Loucy (cell line): ENCODE measurements around the gene ZNF613.
A peak's percentile ranks its signal among the peaks of the same experiment; 100 is the strongest.
"Not testable (repeated sequence)": the region's sequence is repeated elsewhere in the genome, so short reads cannot be mapped to it uniquely, and the experiment has no call there.

Experiments
- H2AFZ ChIP-seq: fragments of 200-600 bp; sonication (generic); 2 replicates; pipeline ENCODE4 v1.6.0; 2016; ENCODE audit warnings: antibody characterized with exemption, mild to moderate bottlenecking, low read length, moderate library complexity
- H3F3A ChIP-seq: fragments of 200-600 bp; 2 replicates; pipeline ENCODE4 v1.6.0; 2016; ENCODE audit warnings: antibody characterized with exemption, low read depth, mild to moderate bottlenecking
- H3K27me3 ChIP-seq: fragments of 200-600 bp; sonication (generic); 2 replicates; pipeline ENCODE4 v1.6.1; 2014; ENCODE audit warnings: low read length, mild to moderate bottlenecking; ENCODE audit not compliant: insufficient read depth, poor library complexity, severe bottlenecking
- H3K36me3 ChIP-seq: fragments of 200-600 bp; sonication (generic); 2 replicates; pipeline ENCODE4 v1.6.1; 2016; ENCODE audit warnings: low read length; ENCODE audit not compliant: insufficient read depth
- H3K4me1 ChIP-seq: fragments of 200-600 bp; sonication (generic); 2 replicates; pipeline ENCODE4 v1.5.1; 2014; ENCODE audit warnings: low read length, mild to moderate bottlenecking; ENCODE audit not compliant: insufficient read depth, poor library complexity, severe bottlenecking
- H3K4me2 ChIP-seq: fragments of 200-600 bp; sonication (generic); 2 replicates; pipeline ENCODE4 v1.6.0; 2014; ENCODE audit warnings: antibody characterized with exemption, low read length, low read depth, mild to moderate bottlenecking; ENCODE audit not compliant: poor library complexity, severe bottlenecking
- H3K4me3 ChIP-seq: fragments of 200-600 bp; sonication (generic); 2 replicates; pipeline ENCODE4 v1.5.1; 2014; ENCODE audit warnings: low read length, mild to moderate bottlenecking, mixed read lengths; ENCODE audit not compliant: poor library complexity, severe bottlenecking
- H3K79me2 ChIP-seq: fragments of 200-600 bp; sonication (generic); 2 replicates; pipeline ENCODE4 v1.6.1; 2014; ENCODE audit warnings: low read length; ENCODE audit not compliant: insufficient read depth
- H3K9ac ChIP-seq: fragments of 200-600 bp; sonication (generic); 2 replicates; pipeline ENCODE4 v1.6.0; 2014; ENCODE audit warnings: mild to moderate bottlenecking, low read depth, low read length, moderate library complexity; ENCODE audit not compliant: poor library complexity, severe bottlenecking
- H3K9me2 ChIP-seq: fragments of 200-600 bp; sonication (generic); replicated peaks from 2 replicates; pipeline ENCODE4 v1.6.1; 2016; ENCODE audit warnings: low read depth, low read length, mixed read lengths
- H3K9me3 ChIP-seq: fragments of 200-600 bp; sonication (generic); 2 replicates; pipeline ENCODE4 v1.6.1; 2014; ENCODE audit warnings: mild to moderate bottlenecking, antibody characterized with exemption, low read length, low read depth; ENCODE audit not compliant: insufficient read depth
- H4K20me1 ChIP-seq: fragments of 200-600 bp; sonication (generic); 2 replicates; pipeline ENCODE4 v1.6.0; 2014; ENCODE audit warnings: antibody characterized with exemption, low read length, mild to moderate bottlenecking; ENCODE audit not compliant: insufficient read depth, poor library complexity, severe bottlenecking
- CTCF ChIP-seq: fragments of 200-600 bp; sonication (generic); conservative IDR thresholded peaks from 2 replicates; pipeline ENCODE4 v1.5.1; 2014; ENCODE audit warnings: mild to moderate bottlenecking, antibody characterized with exemption, low read length
- EZH2phosphoT487 ChIP-seq: fragments of 200-600 bp; IDR thresholded peaks from 2 replicates; pipeline ENCODE4 v1.6.1; 2018; ENCODE audit warnings: antibody characterized with exemption, mild to moderate bottlenecking, moderate library complexity, borderline replicate concordance

ZNF613 gene

GRCh38 chr19:51905206-51905605 lies 22.1 kb upstream of the ZNF613 start:
- Histone ChIP-seq H3K4me2 (peak overlapping the region; percentile 6), H4K20me1 (peaks cover 5% of the 10 kb centered on the region), H3K9ac (no peak overlapping the region), H3K36me3 (peaks cover 10% of the 10 kb centered on the region; the same call in 1 of the 2 replicates), H3K79me2 (peaks cover 46% of the 10 kb centered on the region), H3K27me3 (no peaks in the 10 kb centered on the region), H3K9me2 (no peaks in the 10 kb centered on the region), H3K4me1 (peaks cover 16% of the 10 kb centered on the region), H3K9me3 (peaks cover 9% of the 10 kb centered on the region; the same call in 1 of the 2 replicates), H3K4me3 (peak overlapping the region; percentile 80), H2AFZ (peak overlapping the region; percentile 83), H3F3A (no peaks in the 10 kb centered on the region)
- no peak for TF ChIP-seq CTCF

GRCh38 chr19:51905639-51906038 lies 21.6 kb upstream of the ZNF613 start:
- not testable (repeated sequence) for H3K4me3 ChIP-seq, H3K27me3 ChIP-seq, H3K9ac ChIP-seq, H3K9me2 ChIP-seq, H3K9me3 ChIP-seq, H3K36me3 ChIP-seq, H3F3A ChIP-seq, H4K20me1 ChIP-seq, H3K4me2 ChIP-seq
- Histone ChIP-seq H3K79me2 (peaks cover 42% of the 10 kb centered on the region), H2AFZ (peak overlapping the region; percentile 83; the same call in 1 of the 2 replicates), H3K4me1 (peaks cover 16% of the 10 kb centered on the region)

GRCh38 chr19:51906108-51906507 lies 21.2 kb upstream of the ZNF613 start:
- H2AFZ ChIP-seq, H3K27me3 ChIP-seq, H3F3A ChIP-seq, H3K9me3 ChIP-seq, H3K4me2 ChIP-seq, H3K9me2 ChIP-seq, H3K9ac ChIP-seq, H3K36me3 ChIP-seq, H3K4me3 ChIP-seq, H4K20me1 ChIP-seq: not testable (repeated sequence)
- Histone ChIP-seq H3K79me2 (peaks cover 37% of the 10 kb centered on the region), H3K4me1 (peaks cover 16% of the 10 kb centered on the region)

- not testable (repeated sequence) for H3K9ac ChIP-seq, H2AFZ ChIP-seq, H4K20me1 ChIP-seq, H3K9me3 ChIP-seq, H3K4me3 ChIP-seq, H3K4me2 ChIP-seq, H3K4me1 ChIP-seq, H3K27me3 ChIP-seq, H3F3A ChIP-seq, H3K9me2 ChIP-seq, H3K36me3 ChIP-seq
- H3K79me2 ChIP-seq: peaks cover 19% of the 10 kb centered on the region
These were observed 19.3 kb upstream of the ZNF613 start for GRCh38 chr19:51907981-51908380.

- no peak for TF ChIP-seq EZH2phosphoT487
- Histone ChIP-seq H3K9me2 (no peaks in the 10 kb centered on the region), H3K27me3 (peaks cover 3% of the 10 kb centered on the region), H3K4me2 (no peak overlapping the region), H3K4me1 (no peaks in the 10 kb centered on the region), H3F3A (no peaks in the 10 kb centered on the region), H3K36me3 (no peaks in the 10 kb centered on the region), H3K79me2 (no peaks in the 10 kb centered on the region), H2AFZ (no peak overlapping the region), H4K20me1 (no peaks in the 10 kb centered on the region), H3K4me3 (no peak overlapping the region), H3K9ac (no peak overlapping the region), H3K9me3 (peaks cover 47% of the 10 kb centered on the region; the same call in 1 of the 2 replicates)
These were observed 11.9 kb upstream of the ZNF613 start for GRCh38 chr19:51915324-51915867.
